ENCODE measurements around the gene CSNK1D.

Gene CSNK1D

GRCh38 chr17:82242977-82243647 lies 30.4 kb downstream of the CSNK1D start:
- H3K4me3 ChIP-seq (ENCODE audit: low read depth, low read length) = no peak overlapping the region
- peaks cover 15 to 87% of the 10 kb centered on the region in 2 experiments; a peak in 2 of 3 replicates for H3K36me3 ChIP-seq (ENCODE audit: control insufficient read depth in 2 of 2, insufficient read depth in 1 of 2, low read length in 2 of 2)
- TF ChIP-seq ZBTB21 (tag by site-specific recombination; IDR thresholded peaks at IDR 0.05) (no peak), ZNF600 (tag by site-specific recombination; IDR thresholded peaks at IDR 0.05) (peak; percentile 63; the same call in 1 of the 2 replicates), ZNF830 (tag by site-specific recombination; IDR thresholded peaks at IDR 0.05; ENCODE audit: low read depth) (no peak), ZNF513 (tag by site-specific recombination; IDR thresholded peaks at IDR 0.05) (no peak), ZNF624 (tag by site-specific recombination; IDR thresholded peaks at IDR 0.05) (no peak), ZNF148 (tag by site-specific recombination; IDR thresholded peaks at IDR 0.05; ENCODE audit: borderline replicate concordance) (no peak)
- ChIA-PET POLR2A (interaction anchor here (2.5 kb wide), 1 partner anchor 30 kb away, joined by 16 read pairs; the partner anchor contains the start of gene CSNK1D), CTCF (interaction anchor here (0.6 to 1.9 kb wide), 4 partner anchors 15 to 646 kb away, joined by 3 to 9 read pairs (median 4); no protein-coding TSS in a partner anchor)
- H3K4me1 ChIP-seq (ENCODE audit: control insufficient read depth, insufficient read depth, low read length) = peaks cover 9% of the 10 kb centered on the region
- no peak overlapping the region for H3K27ac ChIP-seq (ENCODE audit: extremely low read depth, low read depth, low read length)
- H3K9me3 ChIP-seq (ENCODE audit: control insufficient read depth, insufficient read depth, low read depth, low read length) = no peaks in the 10 kb centered on the region

GRCh38 chr17:82242698-82242976 lies 30.9 kb downstream of the CSNK1D start:
- peaks cover 10 to 82% of the 10 kb centered on the region in 2 experiments; a peak in 2 of 3 replicates for H3K36me3 ChIP-seq (ENCODE audit: control insufficient read depth in 2 of 2, insufficient read depth in 1 of 2, low read length in 2 of 2)
- no peak overlapping the region for H3K27ac ChIP-seq (ENCODE audit: extremely low read depth, low read depth, low read length)

More at GRCh38 chr17:82242698-82242976, 30.9 kb downstream of the CSNK1D start:
- Histone ChIP-seq H3K4me1 (ENCODE audit: control insufficient read depth, insufficient read depth, low read length) (peaks cover 12% of the 10 kb centered on the region), H3K4me3 (ENCODE audit: low read depth, low read length) (no peak overlapping the region), H3K9me3 (ENCODE audit: control insufficient read depth, insufficient read depth, low read depth, low read length) (no peaks in the 10 kb centered on the region)
- ChIA-PET POLR2A (interaction anchor here (1.1 to 2.5 kb wide), 3 partner anchors 15 to 56 kb away, joined by 5 to 16 read pairs (median 6); partner anchors contain the start of gene CSNK1D), CTCF (interaction anchor here (0.6 to 1.9 kb wide), 5 partner anchors 15 to 645 kb away, joined by 3 to 9 read pairs (median 4); no protein-coding TSS in a partner anchor)
- TF ChIP-seq TSHZ1 (tag by site-specific recombination; IDR thresholded peaks at IDR 0.05; ENCODE audit: borderline replicate concordance) = no peak
- TF ChIP-seq OVOL3 (tag by site-specific recombination; IDR thresholded peaks at IDR 0.05) = no peak
- TF ChIP-seq ZNF473 (tag by site-specific recombination; IDR thresholded peaks at IDR 0.05) = no peak
- no peak for TF ChIP-seq ZNF621 (tag by site-specific recombination; IDR thresholded peaks at IDR 0.05)
- TF ChIP-seq ZNF501 (tag by site-specific recombination; IDR thresholded peaks at IDR 0.05) = no peak
- TF ChIP-seq ZNF600 (tag by site-specific recombination; IDR thresholded peaks at IDR 0.05) = no peak
- no peak for TF ChIP-seq BCL11A (tag by site-specific recombination; IDR thresholded peaks at IDR 0.05; ENCODE audit: low read depth)
- no peak for TF ChIP-seq ZNF2 (tag by site-specific recombination; IDR thresholded peaks at IDR 0.05)
- no peak for TF ChIP-seq WT1 (tag by site-specific recombination; IDR thresholded peaks at IDR 0.05)
- no peak for TF ChIP-seq ZNF549 (tag by site-specific recombination; IDR thresholded peaks at IDR 0.05)
- TF ChIP-seq AEBP2 (tag by site-specific recombination; IDR thresholded peaks at IDR 0.05; ENCODE audit: borderline replicate concordance) = no peak
- no peak for TF ChIP-seq HOXC10 (CRISPR knock-in tag; IDR thresholded peaks at IDR 0.05)
